ENCODE data around the gene RGMA.

The RGMA gene

DNA sequence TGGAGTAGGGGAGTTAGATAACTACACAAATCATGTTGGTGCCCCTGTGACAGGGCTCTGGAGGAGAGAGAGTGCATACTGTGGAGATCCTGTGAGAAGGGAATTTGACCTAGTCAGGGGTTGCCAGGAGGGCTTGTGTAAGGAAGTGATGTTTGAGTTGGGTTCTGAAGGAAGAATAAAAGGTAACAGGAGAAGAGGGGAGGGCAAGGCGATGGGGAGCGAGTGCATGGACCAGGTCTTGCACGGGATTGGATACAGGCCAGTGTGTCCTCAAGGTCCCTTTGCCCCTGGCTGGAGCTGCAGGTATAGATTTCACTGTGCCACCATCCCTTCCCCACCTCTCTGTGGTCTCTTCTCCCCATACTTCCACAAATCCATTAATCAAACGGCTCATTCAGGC lies 83.9 kb downstream of the RGMA start:
- DNase-seq, result no peak

GRCh38 chr15:93001881-93002280 lies 87.1 kb downstream of the RGMA start:
- no peak for DNase-seq

- no peak for DNase-seq
Measured at GRCh38 chr15:93001156-93001555, 87.9 kb downstream of the RGMA start.

GRCh38 chr15:92997821-92998220 lies 91.2 kb downstream of the RGMA start:
- no peak for DNase-seq

DNA sequence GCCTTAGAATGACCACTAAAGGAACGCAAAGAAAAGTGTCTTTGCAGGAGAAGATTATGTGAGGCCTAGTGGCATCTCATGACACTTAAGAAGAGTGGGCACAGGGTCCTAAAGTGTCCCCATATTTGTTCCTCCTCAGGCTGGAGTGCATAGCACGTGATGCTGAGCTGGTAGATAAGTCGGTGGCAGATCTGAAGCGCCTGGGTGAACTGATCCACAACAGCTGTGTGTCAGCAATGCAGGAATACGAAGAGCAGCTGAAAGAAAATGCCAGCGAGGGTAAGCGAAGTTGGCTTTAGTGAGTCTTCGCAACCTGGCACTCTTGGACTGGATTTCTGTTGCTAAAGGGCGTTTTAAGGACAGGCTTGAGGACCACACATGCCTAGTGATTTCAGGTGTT lies 96.3 kb downstream of the RGMA start:
- no peak for DNase-seq

DNA sequence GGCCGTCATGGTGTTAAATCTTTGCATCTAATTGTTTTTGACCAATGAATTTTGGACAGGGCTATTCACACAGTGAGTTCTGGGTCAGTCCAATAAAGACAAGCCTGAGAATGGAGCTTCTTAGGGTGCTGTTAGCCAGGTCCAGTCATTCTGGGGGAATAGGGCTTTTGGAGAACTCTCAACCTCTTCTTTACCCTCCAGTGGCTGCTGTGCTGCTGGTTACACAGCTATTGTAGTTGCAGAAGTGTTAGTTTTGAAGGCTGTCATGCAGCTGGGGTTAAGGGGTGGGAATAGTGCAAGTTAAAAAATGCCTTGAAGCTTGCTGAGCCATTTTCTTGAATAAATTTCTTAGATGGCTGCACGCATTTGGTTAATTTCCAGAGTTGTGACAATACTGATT lies 99.0 kb downstream of the RGMA start:
- no peak for DNase-seq

DNA sequence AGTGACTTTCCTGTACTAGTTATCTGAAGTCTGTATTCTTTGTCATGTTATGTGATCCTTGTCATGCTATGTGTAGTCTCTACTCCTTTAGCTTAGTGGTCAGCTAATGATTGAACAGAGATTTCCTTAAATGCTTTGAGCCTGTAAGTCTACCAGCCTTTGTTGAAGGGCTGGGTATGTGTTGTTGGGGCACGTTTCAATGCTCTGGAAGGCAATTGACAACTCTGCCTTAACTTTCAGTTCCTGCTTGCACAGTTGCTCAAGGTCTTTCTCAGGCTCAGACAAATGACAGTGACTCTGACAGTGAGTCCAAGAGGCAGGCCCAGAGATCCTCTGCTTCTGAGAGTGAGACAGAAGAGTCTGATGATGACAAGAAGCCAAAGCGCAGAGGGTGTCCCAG lies 99.5 kb downstream of the RGMA start:
- DNase-seq, result no peak

Measured in activated CD4-positive, alpha-beta T cell treated with anti-CD3 and anti-CD28 coated beads for 48 hours (primary cell).